B cell (primary cell): ENCODE measurements around the gene WDR46. TPM values are rescaled to one million over a fixed set of nuclear protein-coding genes. Genes with fewer than 3 reads are reported as not detected.

Experiments used
- ATAC-seq: fragments of 200-7000 bp; cut with Tn5 transposase; one replicate; pipeline ENCODE4 v1.10.0; 2021; ENCODE audit warnings: low read depth, mild to moderate bottlenecking, moderate number of reproducible peaks, moderate library complexity
- CTCF ChIA-PET: fragments of 350-600 bp; sonication (Branson Sonifier 250); formaldehyde crosslinking; loops from one replicate; lab custom pipeline; 2021; ENCODE audit warnings: antibody characterized with exemption, inconsistent platforms; lab: Charles Lee
- POLR2A ChIA-PET: fragments of 350-600 bp; sonication (Branson Sonifier 250); formaldehyde crosslinking; loops from one replicate; lab custom pipeline; 2021; ENCODE audit warnings: antibody characterized with exemption; lab: Charles Lee
- DNase-seq: peaks from one replicate; pipeline ENCODE4 v3.0.0; 2013
- H2AFZ ChIP-seq: 2 replicates; pipeline ENCODE4 v1.6.1; 2012; ENCODE audit warnings: mild to moderate bottlenecking, low read depth, low read length; ENCODE audit not compliant: insufficient read depth, poor library complexity, severe bottlenecking
- H3K27ac ChIP-seq, 2 donors: 1 replicate in 1 of 2; 2 replicates in 1 of 2; pipeline ENCODE4 v1.5.1; 2012 to 2013; ENCODE audit warnings: low read length in 2 of 2, mild to moderate bottlenecking in 2 of 2, moderate library complexity in 1 of 2
- H3K27me3 ChIP-seq, 4 experiments: fragments of 200-600 bp in 1 of 4; sonication (generic) in 1 of 4; replicated peaks in 1 of 4; 1 replicate in 2 of 4; 2 replicates in 2 of 4; pipeline versions ENCODE4 v1.6.1 to v1.7.0; 2013 to 2016; ENCODE audit warnings: low read length in 3 of 4, mild to moderate bottlenecking in 2 of 4, mixed read lengths in 1 of 4, moderate library complexity in 1 of 4; ENCODE audit not compliant: insufficient read depth in 4 of 4, control insufficient read depth in 3 of 4; ENCODE audit errors: control extremely low read depth in 1 of 4
- H3K36me3 ChIP-seq, 2 experiments: replicated peaks in 1 of 2; 1 replicate in 1 of 2; 2 replicates in 1 of 2; pipeline versions ENCODE4 v1.6.1 to v1.7.1; 2013; ENCODE audit warnings: low read length in 1 of 2; ENCODE audit not compliant: insufficient read depth in 2 of 2, control insufficient read depth in 1 of 2; ENCODE audit errors: control extremely low read depth in 1 of 2, extremely low read depth in 1 of 2
- H3K4me1 ChIP-seq, 2 donors: fragments of 200-600 bp in 1 of 2; sonication (generic) in 1 of 2; 1 replicate in 1 of 2; 2 replicates in 1 of 2; pipeline versions ENCODE4 v1.5.1 to v1.6.1; 2013 to 2017; ENCODE audit warnings: low read length in 2 of 2; ENCODE audit not compliant: control insufficient read depth in 2 of 2, insufficient read depth in 2 of 2
- H3K4me2 ChIP-seq: replicated peaks from 2 replicates; pipeline ENCODE3; 2012; ENCODE audit warnings: mild to moderate bottlenecking, low read depth, low read length; ENCODE audit not compliant: poor library complexity, severe bottlenecking
- H3K4me3 ChIP-seq, 5 experiments: fragments of 200-600 bp in 1 of 5; sonication (generic) in 1 of 5; 1 replicate in 3 of 5; 2 replicates in 2 of 5; pipeline versions ENCODE4 v1.5.1 to v1.7.0; 2011 to 2016; ENCODE audit warnings: low read length in 4 of 5, mild to moderate bottlenecking in 4 of 5, low read depth in 2 of 5, control low read depth in 1 of 5, moderate library complexity in 1 of 5; ENCODE audit not compliant: insufficient read depth in 1 of 5; ENCODE audit errors: control extremely low read depth in 1 of 5, extremely low read depth in 1 of 5
- H3K79me2 ChIP-seq: fragments of 200-600 bp; sonication (generic); one replicate; pipeline ENCODE4 v1.6.0; 2016; ENCODE audit warnings: low read length; ENCODE audit not compliant: control insufficient read depth, insufficient read depth
- H3K9ac ChIP-seq: fragments of 200-600 bp; sonication (generic); 2 replicates; pipeline ENCODE4 v1.6.1; 2017; ENCODE audit warnings: mild to moderate bottlenecking, low read length, moderate library complexity
- H3K9me3 ChIP-seq, 3 donors: one replicate each; pipeline versions ENCODE4 v1.6.1 to v1.7.1; 2013; ENCODE audit warnings: low read length in 2 of 3; ENCODE audit not compliant: control insufficient read depth in 2 of 3, insufficient read depth in 1 of 3; ENCODE audit errors: control extremely low read depth in 1 of 3
- H4K20me1 ChIP-seq: 2 replicates; pipeline ENCODE4 v1.6.0; 2012; ENCODE audit warnings: mild to moderate bottlenecking, low read length; ENCODE audit not compliant: insufficient read depth, control insufficient read depth, poor library complexity, severe bottlenecking
- H3K27ac Mint-ChIP-seq: one replicate; pipeline ENCODE4 v1.8.0; 2021; ENCODE audit warnings: mixed read lengths
- H3K27me3 Mint-ChIP-seq: one replicate; pipeline ENCODE4 v1.8.0; 2021; ENCODE audit warnings: mixed read lengths
- H3K4me1 Mint-ChIP-seq: one replicate; pipeline ENCODE4 v1.8.0; 2021; ENCODE audit warnings: mixed read lengths
- H3K4me3 Mint-ChIP-seq: one replicate; pipeline ENCODE4 v1.8.0; 2021; ENCODE audit warnings: mixed read lengths
- H3K9me3 Mint-ChIP-seq: one replicate; pipeline ENCODE4 v1.8.0; 2022; ENCODE audit warnings: mixed read lengths; ENCODE audit not compliant: insufficient read depth
- EZH2 ChIP-seq: IDR thresholded peaks from 2 replicates; pipeline ENCODE4 v1.6.1; 2012; ENCODE audit warnings: borderline replicate concordance, low read depth, mild to moderate bottlenecking, moderate library complexity, low read length; ENCODE audit not compliant: insufficient read depth, poor library complexity, severe bottlenecking
- WGBS: methylation state at CpG from one replicate; pipeline ENCODE4 v1.1.5; 2013; ENCODE audit warnings: missing lambda C conversion rate; ENCODE audit not compliant: insufficient coverage; 5-methylcytosine and 5-hydroxymethylcytosine counted together
- intact Hi-C: fragments of 100-400 bp; cut with micrococcal nuclease; formaldehyde crosslinking; loops from one replicate; pipeline ENCODE4 v1.10.0; 2022
- polyA plus RNA-seq: library from polyadenylated mRNA; depleted of rRNA; stranded (reverse); fragments of >200 nt; gene quantifications from 2 replicates; pipeline ENCODE4 v1.2.3, GENCODE V29; 2012
- total RNA-seq, 2 donors: library from RNA; stranded (reverse); fragments of 120-200 nt in 1 of 2; gene quantifications; 1 replicate in 1 of 2; 2 replicates in 1 of 2; pipeline versions ENCODE4 v1.2.3 to v1.2.4, GENCODE V29; 2013 to 2022
- TF ChIP-seq, protein P1 (sequence below): fragments of 200-600 bp; IDR thresholded peaks from one replicate; pipeline ENCODE4 v1.8.0; 2022; ENCODE audit warnings: antibody characterized with exemption, mild to moderate bottlenecking

Gene WDR46
- total and polyA plus RNA-seq, 2 donors (not counting 1 experiment from before 2014, with no cell fraction given): 60.1 to 77.2 TPM

DNA sequence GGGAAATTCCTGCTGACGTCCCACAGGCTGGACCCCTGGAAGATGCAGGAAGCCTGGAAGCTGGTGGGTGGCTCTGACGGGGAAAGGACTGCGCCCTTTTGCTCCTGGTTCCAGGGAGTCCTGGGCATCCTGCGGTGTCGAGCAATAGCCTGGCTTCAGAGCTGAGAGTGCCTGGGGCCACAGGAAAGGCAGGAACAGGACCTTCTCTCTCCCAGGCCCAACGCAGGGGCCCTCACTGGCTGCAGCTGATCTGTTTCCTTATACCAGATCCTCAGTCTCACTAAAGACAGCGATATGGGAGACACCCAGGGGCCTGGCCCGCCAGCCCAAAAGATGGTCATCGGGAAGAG lies 10.7 kb downstream of the WDR46 start:
- Mint-ChIP-seq H3K27me3 (no peaks in the 10 kb centered on the region), H3K4me3 (peak overlapping the region; percentile 92), H3K27ac (peak overlapping the region; percentile 98), H3K9me3 (no peaks in the 10 kb centered on the region), H3K4me1 (peaks cover 57% of the 10 kb centered on the region)
- ATAC-seq (no peak), DNase-seq (no peak)
- Histone ChIP-seq H3K9me3 (no peaks in the 10 kb centered on the region), H3K9ac (peak overlapping the region; percentile 91), H4K20me1 (peaks cover 52% of the 10 kb centered on the region), H3K4me2 (peak overlapping the region; percentile 95), H3K4me3 (peak overlapping the region in 1 of 5 experiments; percentile 86), H3K79me2 (peaks cover 25% of the 10 kb centered on the region), H3K27me3 (no peaks in the 10 kb centered on the region), H3K27ac (peak overlapping the region; percentile 80 to 87), H3K36me3 (peaks cover 5 to 60% of the 10 kb centered on the region in 2 experiments), H3K4me1 (peaks cover 42 to 56% of the 10 kb centered on the region in 2 donors), H2AFZ (no peak overlapping the region)
- WGBS: 86% methylated on average over 8 of the region's 9 CpGs
- ChIA-PET POLR2A (interaction anchor here (1.7 to 5.1 kb wide), 6 partner anchors 10 to 43 kb away, joined by 7 to 39 read pairs (median 13); partner anchors contain the start of genes PFDN6, RGL2, WDR46 and ZBTB22), CTCF (interaction anchor here (1.5 to 3.9 kb wide), 9 partner anchors 8 to 148 kb away, joined by 3 to 41 read pairs (median 14); partner anchors contain the start of genes PFDN6, RGL2 and WDR46)
- intact Hi-C loops: no loop called here
- TF ChIP-seq, protein P1, sequence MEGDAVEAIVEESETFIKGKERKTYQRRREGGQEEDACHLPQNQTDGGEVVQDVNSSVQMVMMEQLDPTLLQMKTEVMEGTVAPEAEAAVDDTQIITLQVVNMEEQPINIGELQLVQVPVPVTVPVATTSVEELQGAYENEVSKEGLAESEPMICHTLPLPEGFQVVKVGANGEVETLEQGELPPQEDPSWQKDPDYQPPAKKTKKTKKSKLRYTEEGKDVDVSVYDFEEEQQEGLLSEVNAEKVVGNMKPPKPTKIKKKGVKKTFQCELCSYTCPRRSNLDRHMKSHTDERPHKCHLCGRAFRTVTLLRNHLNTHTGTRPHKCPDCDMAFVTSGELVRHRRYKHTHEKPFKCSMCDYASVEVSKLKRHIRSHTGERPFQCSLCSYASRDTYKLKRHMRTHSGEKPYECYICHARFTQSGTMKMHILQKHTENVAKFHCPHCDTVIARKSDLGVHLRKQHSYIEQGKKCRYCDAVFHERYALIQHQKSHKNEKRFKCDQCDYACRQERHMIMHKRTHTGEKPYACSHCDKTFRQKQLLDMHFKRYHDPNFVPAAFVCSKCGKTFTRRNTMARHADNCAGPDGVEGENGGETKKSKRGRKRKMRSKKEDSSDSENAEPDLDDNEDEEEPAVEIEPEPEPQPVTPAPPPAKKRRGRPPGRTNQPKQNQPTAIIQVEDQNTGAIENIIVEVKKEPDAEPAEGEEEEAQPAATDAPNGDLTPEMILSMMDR: no peak
- no peak for TF ChIP-seq EZH2
